HG03520 (cell line): ENCODE results near the gene UBA6.
"Not testable (repeated sequence)": the region's sequence is repeated elsewhere in the genome, so short reads cannot be mapped to it uniquely, and the experiment has no call there.

ENCODE experiments used
- ATAC-seq: cut with Tn5 transposase; IDR thresholded peaks from one replicate; pipeline ENCODE4 v1.9.1; 2021; ENCODE audit warnings: mild to moderate bottlenecking, moderate library complexity; ENCODE audit not compliant: unreplicated experiment

Gene UBA6

DNA sequence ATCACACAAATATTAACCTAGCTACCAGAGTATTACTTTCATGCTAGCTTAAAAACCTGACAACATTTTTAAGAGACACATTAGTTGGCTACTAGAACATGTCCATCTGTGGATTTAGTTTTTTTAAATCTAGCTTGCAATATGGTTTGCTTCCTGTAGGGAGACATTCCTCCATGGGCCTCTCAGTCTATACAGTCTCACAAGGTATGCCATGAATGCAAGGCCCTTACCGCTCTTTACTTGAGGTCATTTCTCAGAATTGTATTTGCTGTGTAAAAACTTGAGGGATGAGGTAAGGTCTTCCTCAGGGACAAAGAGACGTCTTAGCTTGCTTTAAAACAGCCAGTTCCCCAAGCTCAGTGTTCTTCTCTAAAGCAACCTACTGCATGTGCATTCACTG, 26.9 kb downstream of the UBA6 start:
- no peak for ATAC-seq

GRCh38 chr4:67668315-67668714, 32.6 kb downstream of the UBA6 start:
- no peak for ATAC-seq

GRCh38 chr4:67660418-67660817, 40.5 kb downstream of the UBA6 start:
- ATAC-seq: no peak

- ATAC-seq: no peak
Measured at GRCh38 chr4:67659065-67659464, 41.9 kb downstream of the UBA6 start.

- no peak for ATAC-seq
Measured at GRCh38 chr4:67658302-67658701, 42.7 kb downstream of the UBA6 start.

DNA sequence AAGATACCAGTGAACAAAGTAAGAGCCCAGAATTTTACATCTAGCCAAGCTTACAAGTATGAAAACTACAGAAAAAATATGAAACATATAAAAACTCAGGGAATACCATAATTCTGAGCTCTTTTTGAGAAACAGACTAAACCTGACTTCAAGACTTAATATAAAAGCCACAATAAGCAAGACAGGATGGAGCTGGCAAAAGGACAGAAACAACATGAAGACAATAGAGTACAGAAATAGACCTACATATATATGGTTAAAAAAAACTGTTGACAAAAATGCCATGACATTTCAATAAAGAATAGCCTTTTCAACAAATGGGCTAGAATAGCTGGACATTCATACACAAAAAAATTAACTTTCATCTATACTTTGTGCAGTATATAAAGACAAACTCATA, 49.4 kb downstream of the UBA6 start:
- ATAC-seq: no peak

- ATAC-seq: no peak
Measured at GRCh38 chr4:67638136-67638535, 62.8 kb downstream of the UBA6 start.

DNA sequence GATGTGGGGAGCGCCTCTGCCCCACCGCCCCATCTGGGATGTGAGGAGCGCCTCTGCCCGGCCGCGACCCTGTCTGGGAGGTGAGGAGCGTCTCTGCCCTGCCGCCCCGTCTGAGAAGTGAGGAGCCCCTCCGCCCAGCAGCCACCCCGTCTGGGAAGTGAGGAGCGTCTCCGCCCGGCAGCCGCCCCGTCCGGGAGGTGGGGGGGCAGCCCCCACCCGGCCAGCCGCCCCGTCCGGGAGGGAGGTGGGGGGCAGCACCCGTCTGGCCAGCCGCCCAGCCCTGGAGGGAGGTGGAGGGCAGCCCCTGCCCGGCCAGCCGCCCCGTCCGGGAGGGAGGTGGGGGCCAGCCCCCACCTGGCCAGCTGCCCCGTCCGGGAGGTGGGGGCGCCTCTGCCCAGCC, 64.0 kb downstream of the UBA6 start:
- ATAC-seq: not testable (repeated sequence)

- ATAC-seq: no peak
Measured at GRCh38 chr4:67635331-67635730, 65.6 kb downstream of the UBA6 start.

DNA sequence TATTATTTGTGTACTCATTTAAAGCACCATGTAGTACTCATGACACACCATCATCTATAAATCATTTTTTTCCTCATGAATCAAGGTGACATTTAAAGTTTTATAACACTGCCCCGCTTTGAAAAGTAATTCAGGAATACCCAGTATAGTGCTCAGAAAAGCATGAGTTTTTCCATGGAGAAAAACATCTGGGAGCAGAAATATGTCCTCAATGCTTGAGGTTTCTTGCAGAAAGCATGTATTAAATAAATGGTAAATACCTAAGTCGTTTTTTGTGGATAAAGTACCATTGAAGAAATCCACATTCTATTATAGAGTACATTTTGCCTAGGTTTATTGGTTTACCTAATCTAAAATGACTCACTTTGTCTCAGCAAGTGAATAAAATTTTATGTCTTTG, 66.2 kb downstream of the UBA6 start:
- ATAC-seq: no peak

GRCh38 chr4:67632492-67632891, 68.5 kb downstream of the UBA6 start:
- ATAC-seq: no peak

GRCh38 chr4:67624939-67625338, 76.0 kb downstream of the UBA6 start:
- no peak for ATAC-seq

GRCh38 chr4:67616478-67616877, 84.5 kb downstream of the UBA6 start:
- ATAC-seq: no peak

DNA sequence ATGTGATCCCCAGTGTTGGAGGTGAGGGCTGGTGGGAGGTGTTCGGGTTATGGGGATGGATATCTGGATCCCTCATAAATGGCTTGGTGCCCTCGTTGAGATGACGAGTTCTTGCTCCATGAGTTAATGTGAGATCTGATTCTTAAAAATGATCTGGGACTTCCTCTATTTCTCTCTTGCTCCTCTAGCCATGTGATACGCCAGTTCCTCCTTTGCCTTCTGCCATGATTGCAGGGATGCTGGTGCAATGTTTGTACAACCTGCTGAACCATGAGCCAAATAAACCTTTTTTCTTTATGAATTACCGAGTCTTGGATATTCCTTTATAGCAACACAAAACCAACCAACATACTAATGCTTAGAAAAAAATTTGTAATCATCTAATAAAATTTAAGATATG, 85.8 kb downstream of the UBA6 start:
- no peak for ATAC-seq

GRCh38 chr4:67614186-67614585, 86.8 kb downstream of the UBA6 start:
- no peak for ATAC-seq

DNA sequence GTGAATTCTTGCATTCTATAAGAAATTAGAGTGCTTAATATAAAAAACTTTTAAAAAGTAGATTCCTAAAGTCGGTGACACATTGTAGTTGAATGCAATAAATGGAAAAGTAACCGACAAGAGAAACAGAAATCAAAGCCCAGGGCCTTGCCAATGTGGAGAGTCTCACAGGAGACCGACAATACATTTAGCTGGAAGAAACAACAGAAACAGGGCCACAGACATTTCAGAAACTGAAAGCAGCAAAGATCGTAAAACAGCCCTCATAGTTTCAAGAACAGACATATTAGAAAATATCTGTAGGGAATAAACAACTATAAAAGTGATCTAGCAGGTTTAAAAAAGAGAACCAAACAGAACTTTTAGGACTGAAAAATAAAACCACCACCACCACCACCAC, 92.9 kb downstream of the UBA6 start:
- ATAC-seq: no peak

DNA sequence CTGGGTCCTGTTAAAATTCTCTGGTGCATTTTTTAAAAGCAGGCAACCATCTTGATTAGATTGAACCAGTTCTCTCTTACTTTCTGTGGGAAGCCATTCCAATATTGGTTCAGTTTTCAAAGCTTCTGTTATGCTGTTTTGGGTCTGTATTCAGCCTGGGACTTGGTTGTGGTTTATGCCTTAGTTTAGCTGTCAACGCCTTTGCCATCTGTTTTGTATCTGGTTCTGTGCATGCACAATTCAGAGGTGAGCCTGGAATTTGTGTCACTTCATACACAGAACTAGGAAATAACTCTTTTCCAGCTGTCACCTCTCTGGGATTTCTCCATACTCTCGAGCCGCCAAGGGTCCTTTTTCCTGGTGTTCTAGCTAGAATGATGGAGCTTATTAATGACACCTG, 96.2 kb downstream of the UBA6 start:
- ATAC-seq: no peak

DNA sequence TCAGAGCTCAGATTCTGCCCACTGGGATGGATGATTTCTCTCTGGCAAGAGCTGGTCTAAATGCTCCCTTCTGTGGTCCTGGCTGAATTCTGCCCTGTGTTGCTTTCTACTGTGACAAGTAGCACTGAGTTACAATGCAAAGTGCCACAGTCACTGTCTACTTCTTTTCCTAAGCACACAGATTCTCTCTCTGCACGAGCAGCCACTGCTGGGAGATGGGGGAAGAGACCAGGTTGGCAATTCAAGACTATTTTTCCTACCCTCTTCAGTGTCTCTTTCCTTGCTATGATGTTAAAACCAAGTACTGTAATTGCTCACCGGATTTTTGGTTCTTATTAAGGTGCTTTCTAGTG, 97.0 kb downstream of the UBA6 start:
- no peak for ATAC-seq

DNA sequence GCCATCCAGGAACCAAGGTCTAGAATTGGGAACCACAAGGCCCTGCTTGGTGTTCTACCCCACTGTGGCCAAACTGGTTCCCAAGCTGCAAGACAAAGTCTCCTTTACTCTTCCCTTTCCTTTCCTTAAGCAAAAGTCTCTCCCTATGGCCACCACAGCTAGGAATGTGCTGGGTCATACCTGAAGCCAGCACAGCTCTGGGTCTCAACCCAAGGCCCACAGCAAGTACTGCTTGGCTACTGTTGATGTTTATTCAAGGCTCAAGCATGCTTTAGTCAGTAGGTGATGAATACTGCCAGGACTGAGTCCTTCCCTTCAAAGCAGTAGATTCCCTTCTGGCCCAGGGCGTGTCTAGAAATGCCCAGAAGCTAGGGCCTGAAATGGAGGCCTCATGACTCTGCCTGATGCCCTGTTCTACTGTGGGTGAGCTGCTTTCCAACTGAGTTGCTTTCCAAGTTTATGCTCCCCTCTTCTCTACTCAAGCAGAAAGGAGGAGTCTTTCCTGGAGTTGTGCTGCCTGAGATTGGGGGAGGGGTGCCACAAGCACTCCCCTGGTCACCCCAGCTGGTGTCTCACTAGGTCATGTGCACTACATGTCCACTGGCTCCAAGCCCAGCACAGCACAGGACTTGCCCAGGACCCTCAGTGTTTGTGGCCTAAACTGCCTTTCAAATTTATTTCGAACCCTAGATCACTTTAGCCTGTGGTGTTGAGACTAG, 97.5 kb downstream of the UBA6 start:
- no peak for ATAC-seq

GRCh38 chr4:67593741-67594175, 107.2 kb downstream of the UBA6 start:
- ATAC-seq: no peak

GRCh38 chr4:67587156-67587555, 113.8 kb downstream of the UBA6 start:
- ATAC-seq: no peak

GRCh38 chr4:67584496-67584895, 116.5 kb downstream of the UBA6 start:
- ATAC-seq: no peak

DNA sequence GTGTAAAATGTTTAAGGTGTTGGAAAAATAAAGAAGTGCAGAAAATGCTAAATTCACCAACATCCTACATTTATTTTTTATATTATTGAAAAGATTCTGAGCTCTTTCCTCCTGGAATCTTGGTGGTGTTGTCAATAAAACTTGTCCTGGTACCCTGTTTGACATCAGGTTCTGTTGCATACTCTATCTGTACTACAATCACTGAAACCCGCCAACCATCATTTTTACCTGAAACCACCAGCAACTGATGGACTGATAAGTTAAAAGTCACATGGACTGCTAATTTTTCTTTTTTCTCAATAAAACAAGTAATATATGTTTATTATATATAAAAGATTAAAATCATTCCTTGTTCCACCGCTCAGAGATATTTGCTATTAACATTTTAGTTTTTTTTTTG, 119.0 kb downstream of the UBA6 start:
- no peak for ATAC-seq
